ENCODE results near the gene APBA1.

APBA1 gene

GRCh38 chr9:69584759-69585158 lies 87.4 kb downstream of the APBA1 start:
- CTCF ChIA-PET, result no interaction called here
- Mint-ChIP-seq H3K36me3 (no peaks in the 10 kb centered on the region), H3K27ac (no peak overlapping the region), H3K27me3 (no peaks in the 10 kb centered on the region), H3K9me3 (no peaks in the 10 kb centered on the region), H3K4me3 (no peak overlapping the region), H3K4me1 (peaks cover 4% of the 10 kb centered on the region)
- DNase-seq, result no peak

DNA sequence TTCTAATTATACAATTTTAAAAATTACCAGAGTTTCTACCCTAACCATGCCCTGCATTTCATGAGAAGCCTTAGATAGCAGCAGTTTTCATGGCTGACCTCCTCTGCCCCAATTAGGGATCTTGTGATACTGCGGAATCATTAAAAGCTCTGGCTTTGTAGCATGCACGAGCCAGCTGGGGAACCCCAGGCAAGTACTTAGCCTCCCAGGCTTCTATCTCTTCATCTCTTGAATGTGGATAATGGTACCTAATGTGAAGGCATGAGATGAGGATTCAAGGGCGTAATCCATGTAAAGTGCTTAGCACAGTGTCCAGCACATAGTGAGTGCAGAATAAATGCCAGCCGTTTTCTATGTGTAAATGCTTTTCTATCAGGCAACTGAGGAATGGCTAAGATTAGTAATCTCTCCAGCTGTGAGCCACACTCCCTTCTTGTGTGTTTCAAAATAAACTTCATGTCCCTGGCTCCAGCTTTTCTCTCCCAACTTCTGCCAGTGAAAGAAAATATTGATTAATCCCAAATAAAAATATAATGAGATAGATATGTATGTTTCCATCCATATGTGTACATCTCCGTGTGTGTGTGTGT lies 88.4 kb downstream of the APBA1 start:
- Mint-ChIP-seq H3K27ac (no peak overlapping the region), H3K27me3 (no peaks in the 10 kb centered on the region), H3K9me3 (no peaks in the 10 kb centered on the region), H3K4me3 (no peak overlapping the region), H3K36me3 (no peaks in the 10 kb centered on the region), H3K4me1 (peaks cover 4% of the 10 kb centered on the region)
- CTCF ChIA-PET, result no interaction called here
- no peak for DNase-seq

DNA sequence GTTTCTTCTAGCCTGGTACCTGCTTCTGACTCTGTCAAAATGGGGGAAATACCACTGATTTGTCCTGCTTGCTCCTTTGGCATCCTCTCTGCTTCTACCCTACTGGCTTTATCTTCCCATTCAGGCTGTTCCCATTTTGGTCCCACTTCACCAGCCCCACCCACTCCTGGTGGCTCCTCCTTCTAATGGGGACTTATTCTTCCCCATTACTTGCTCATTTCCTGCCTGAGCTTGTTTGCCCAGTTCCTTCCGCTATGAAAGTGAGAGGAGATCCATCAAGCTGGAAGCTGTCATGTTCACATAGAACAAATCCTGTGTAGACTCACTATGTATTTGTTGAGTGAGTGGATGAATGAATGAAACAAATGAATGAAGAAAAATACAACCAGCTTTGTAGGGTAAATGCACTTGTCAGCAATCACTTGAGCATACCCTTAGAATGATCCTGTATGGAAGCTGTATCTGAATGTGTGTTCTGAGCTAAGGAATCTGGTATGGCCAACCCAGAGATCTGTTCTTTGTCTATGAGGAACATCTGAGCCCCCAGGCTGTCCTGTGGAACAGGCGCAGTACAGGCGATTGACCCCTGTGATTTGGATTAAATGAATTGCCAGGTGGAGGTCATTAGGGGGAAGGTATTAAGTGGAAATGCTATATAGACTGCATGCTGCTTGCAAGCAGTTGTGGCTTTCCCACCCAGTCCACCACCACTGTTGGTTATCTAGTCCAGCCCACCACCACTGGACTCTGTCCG lies 89.5 kb downstream of the APBA1 start:
- DNase-seq, result no peak
- CTCF ChIA-PET, result no interaction called here
- Mint-ChIP-seq H3K27me3 (peaks cover 6% of the 10 kb centered on the region), H3K4me3 (no peak overlapping the region), H3K4me1 (peaks cover 4% of the 10 kb centered on the region), H3K36me3 (no peaks in the 10 kb centered on the region), H3K27ac (no peak overlapping the region), H3K9me3 (no peaks in the 10 kb centered on the region)

GRCh38 chr9:69582018-69582417 lies 90.2 kb downstream of the APBA1 start:
- Mint-ChIP-seq H3K4me1 (peaks cover 4% of the 10 kb centered on the region), H3K36me3 (no peaks in the 10 kb centered on the region), H3K9me3 (no peaks in the 10 kb centered on the region), H3K27me3 (peaks cover 6% of the 10 kb centered on the region), H3K4me3 (no peak overlapping the region), H3K27ac (no peak overlapping the region)
- DNase-seq, result no peak
- CTCF ChIA-PET, result no interaction called here

DNA sequence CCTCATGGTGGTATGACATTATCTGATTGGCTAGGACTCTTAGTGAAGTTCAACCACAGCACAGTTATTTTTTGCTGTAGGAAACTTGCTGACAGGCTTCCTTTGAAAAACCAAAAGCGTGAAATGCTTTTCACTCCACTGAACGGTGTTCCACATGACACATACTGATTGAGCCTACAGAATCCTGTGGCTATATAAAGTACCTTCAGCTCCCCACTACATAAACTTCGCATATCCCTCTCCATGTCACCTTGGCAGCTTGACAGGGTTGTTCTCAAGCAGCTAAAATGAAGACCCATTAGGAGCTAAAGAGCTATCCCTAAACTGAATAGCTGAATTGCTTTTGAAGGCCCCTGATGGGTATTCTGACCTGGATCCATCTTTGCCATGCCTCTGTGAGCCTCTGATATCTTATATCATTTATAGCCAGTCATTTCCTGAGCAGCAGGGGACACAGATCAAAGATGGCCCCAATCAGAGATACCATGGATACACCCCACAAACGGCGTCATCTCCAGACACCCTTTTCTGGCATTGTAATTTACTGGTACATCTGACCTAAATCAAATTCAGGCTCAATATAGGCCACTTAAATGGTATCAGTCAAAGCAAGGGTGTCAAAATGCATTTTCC lies 91.5 kb downstream of the APBA1 start:
- CTCF ChIA-PET, result no interaction called here

GRCh38 chr9:69579760-69580581 lies 92.2 kb downstream of the APBA1 start:
- Mint-ChIP-seq H3K27ac (no peak overlapping the region), H3K36me3 (no peaks in the 10 kb centered on the region), H3K4me3 (no peak overlapping the region), H3K9me3 (no peaks in the 10 kb centered on the region), H3K4me1 (peaks cover 4% of the 10 kb centered on the region), H3K27me3 (peaks cover 6% of the 10 kb centered on the region)
- DNase-seq, result no peak
- CTCF ChIA-PET, result interaction anchor here (0.5 kb wide), 1 partner anchor 359 kb away, joined by 3 read pairs; no protein-coding TSS in a partner anchor

More for the DNA sequence above, 91.5 kb downstream of the APBA1 start:
- no peak overlapping the region for H3K4me3 Mint-ChIP-seq
- no peak overlapping the region for H3K27ac Mint-ChIP-seq
- H3K9me3 Mint-ChIP-seq, result no peaks in the 10 kb centered on the region
- no peaks in the 10 kb centered on the region for H3K36me3 Mint-ChIP-seq
- no peak for DNase-seq
- H3K27me3 Mint-ChIP-seq, result peaks cover 6% of the 10 kb centered on the region
- peaks cover 4% of the 10 kb centered on the region for H3K4me1 Mint-ChIP-seq

GRCh38 chr9:69579032-69579758 lies 93.0 kb downstream of the APBA1 start:
- Mint-ChIP-seq H3K4me3 (no peak overlapping the region), H3K27ac (no peak overlapping the region), H3K36me3 (no peaks in the 10 kb centered on the region), H3K27me3 (peaks cover 6% of the 10 kb centered on the region), H3K4me1 (peaks cover 4% of the 10 kb centered on the region), H3K9me3 (no peaks in the 10 kb centered on the region)
- CTCF ChIA-PET, result interaction anchor here (0.5 kb wide), 1 partner anchor 360 kb away, joined by 3 read pairs; no protein-coding TSS in a partner anchor
- no peak for DNase-seq

DNA sequence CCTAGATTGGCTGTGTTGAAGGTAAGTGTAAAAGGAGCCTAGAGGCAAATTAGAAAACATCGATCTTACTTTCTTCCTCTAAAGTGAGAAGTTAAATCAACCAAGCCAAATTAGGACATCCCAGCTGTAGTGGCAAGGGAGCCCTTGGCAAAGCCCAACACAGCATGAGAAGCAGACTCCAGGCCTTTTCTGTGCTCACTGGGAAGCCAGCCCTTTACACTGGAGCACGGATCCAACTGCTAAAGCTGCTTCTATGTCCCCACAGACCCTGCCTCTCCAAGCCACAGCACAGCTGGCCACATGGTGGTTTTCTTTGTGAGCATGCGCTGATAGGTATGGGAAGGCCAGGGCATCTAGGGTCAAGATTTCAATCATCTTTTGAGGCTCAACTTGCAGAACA lies 94.1 kb downstream of the APBA1 start:
- H3K36me3 Mint-ChIP-seq, result no peaks in the 10 kb centered on the region
- peaks cover 4% of the 10 kb centered on the region for H3K4me1 Mint-ChIP-seq
- no peak overlapping the region for H3K4me3 Mint-ChIP-seq
- no peaks in the 10 kb centered on the region for H3K9me3 Mint-ChIP-seq
- CTCF ChIA-PET, result no interaction called here
- H3K27me3 Mint-ChIP-seq, result peaks cover 6% of the 10 kb centered on the region
- no peak for DNase-seq
- no peak overlapping the region for H3K27ac Mint-ChIP-seq

- peaks cover 6% of the 10 kb centered on the region for H3K27me3 Mint-ChIP-seq
- no peak overlapping the region for H3K27ac Mint-ChIP-seq
- no peak for DNase-seq
- no peak overlapping the region for H3K4me3 Mint-ChIP-seq
- CTCF ChIA-PET, result no interaction called here
- H3K9me3 Mint-ChIP-seq, result no peaks in the 10 kb centered on the region
- no peaks in the 10 kb centered on the region for H3K36me3 Mint-ChIP-seq
- no peaks in the 10 kb centered on the region for H3K4me1 Mint-ChIP-seq
Measured at GRCh38 chr9:69577123-69577522, 95.0 kb downstream of the APBA1 start.

- H3K36me3 Mint-ChIP-seq, result no peaks in the 10 kb centered on the region
- H3K27ac Mint-ChIP-seq, result no peak overlapping the region
- H3K4me1 Mint-ChIP-seq, result no peaks in the 10 kb centered on the region
- no peak for DNase-seq
- H3K27me3 Mint-ChIP-seq, result peaks cover 6% of the 10 kb centered on the region
- H3K9me3 Mint-ChIP-seq, result no peaks in the 10 kb centered on the region
- CTCF ChIA-PET, result no interaction called here
- no peak overlapping the region for H3K4me3 Mint-ChIP-seq
Measured at GRCh38 chr9:69574057-69574456, 98.1 kb downstream of the APBA1 start.

GRCh38 chr9:69573651-69574050 lies 98.5 kb downstream of the APBA1 start:
- no peak for DNase-seq
- CTCF ChIA-PET, result no interaction called here
- Mint-ChIP-seq H3K27me3 (peaks cover 6% of the 10 kb centered on the region), H3K9me3 (no peaks in the 10 kb centered on the region), H3K4me1 (no peaks in the 10 kb centered on the region), H3K4me3 (no peak overlapping the region), H3K36me3 (no peaks in the 10 kb centered on the region), H3K27ac (no peak overlapping the region)

GRCh38 chr9:69572611-69573010 lies 99.6 kb downstream of the APBA1 start:
- CTCF ChIA-PET, result no interaction called here
- Mint-ChIP-seq H3K27ac (no peak overlapping the region), H3K36me3 (no peaks in the 10 kb centered on the region), H3K4me3 (no peak overlapping the region), H3K4me1 (no peaks in the 10 kb centered on the region), H3K9me3 (no peaks in the 10 kb centered on the region), H3K27me3 (no peaks in the 10 kb centered on the region)
- DNase-seq, result no peak

DNA sequence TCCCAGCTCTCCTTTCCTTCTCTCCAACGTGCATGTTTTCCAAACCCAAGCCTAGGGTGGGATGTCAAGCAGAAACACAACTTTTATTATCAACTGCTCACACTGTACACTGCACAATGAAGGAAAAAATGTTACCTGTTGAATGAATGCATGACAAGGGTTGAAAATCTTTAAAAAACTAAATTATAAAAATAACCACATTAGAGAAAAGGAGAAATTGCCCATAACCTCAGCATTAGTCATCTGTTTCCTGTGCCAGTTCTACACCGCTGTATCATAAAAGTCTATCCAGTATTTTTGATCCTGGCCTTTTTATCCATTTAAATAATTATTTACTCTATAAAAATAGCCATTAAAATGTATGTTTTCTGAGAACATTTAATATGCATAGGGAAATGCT lies 101.1 kb downstream of the APBA1 start:
- DNase-seq, result no peak
- CTCF ChIA-PET, result no interaction called here
- H3K4me3 Mint-ChIP-seq, result no peak overlapping the region
- no peaks in the 10 kb centered on the region for H3K9me3 Mint-ChIP-seq
- no peak overlapping the region for H3K27ac Mint-ChIP-seq
- H3K4me1 Mint-ChIP-seq, result no peaks in the 10 kb centered on the region
- H3K27me3 Mint-ChIP-seq, result no peaks in the 10 kb centered on the region
- H3K36me3 Mint-ChIP-seq, result no peaks in the 10 kb centered on the region
